Stimulated activated CD8-positive, alpha-beta memory T cell treated with anti-CD3 and anti-CD28 coated beads, Interleukin-4, amount 100 ng/mL, for 4 hours (primary cell): ENCODE results near the gene TMEM209.
"Not testable (repeated sequence)": the region's sequence is repeated elsewhere in the genome, so short reads cannot be mapped to it uniquely, and the experiment has no call there.

Source experiments
- DNase-seq, 2 donors: peaks; one replicate each; pipeline ENCODE4 v3.0.0-alpha.2; 2020; ENCODE audit warnings: low read depth in 2 of 2, low spot score in 1 of 2

Gene TMEM209

DNA sequence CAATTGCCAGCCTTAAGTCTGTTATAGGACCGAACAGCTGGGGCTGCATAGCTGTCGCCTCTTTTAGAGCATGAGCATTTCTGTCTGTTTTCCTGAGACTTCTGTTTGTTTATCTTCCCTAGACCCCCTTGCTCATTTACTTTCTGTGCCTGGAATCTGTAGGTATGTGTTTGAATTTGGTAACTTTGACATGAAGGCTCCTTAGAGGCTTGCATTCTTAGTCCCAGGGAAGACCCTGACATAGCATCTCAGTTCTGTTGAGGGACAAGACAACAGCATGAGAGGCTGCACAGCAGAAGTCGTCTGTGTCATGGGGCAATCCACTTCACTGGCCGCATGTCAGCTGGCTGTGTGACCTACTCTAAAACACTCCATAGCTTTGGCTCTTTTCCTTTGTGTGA, 76.2 kb downstream of the TMEM209 start:
- DNase-seq, result no peak

- no peak for DNase-seq
These were observed 77.3 kb downstream of the TMEM209 start for GRCh38 chr7:130127821-130128317.

DNA sequence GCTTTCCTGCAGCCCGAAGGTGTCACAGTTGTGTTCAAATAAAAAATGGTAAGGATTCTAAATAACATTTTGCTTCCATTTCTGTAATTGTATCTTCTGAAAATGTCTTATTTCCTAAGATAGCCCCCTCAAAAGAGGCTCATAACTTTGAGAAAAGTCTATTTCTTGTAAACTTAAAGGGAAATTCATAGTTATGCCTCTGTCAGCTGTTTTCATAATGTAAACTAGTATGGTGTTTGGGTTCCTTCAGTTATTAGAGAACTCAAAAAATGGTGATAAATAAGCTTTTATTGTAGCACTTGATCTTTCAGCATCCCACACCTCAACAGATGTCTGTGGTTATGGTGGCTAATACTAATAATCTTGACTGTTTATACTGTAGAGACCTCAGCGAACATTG, 77.8 kb downstream of the TMEM209 start:
- DNase-seq, result no peak

DNA sequence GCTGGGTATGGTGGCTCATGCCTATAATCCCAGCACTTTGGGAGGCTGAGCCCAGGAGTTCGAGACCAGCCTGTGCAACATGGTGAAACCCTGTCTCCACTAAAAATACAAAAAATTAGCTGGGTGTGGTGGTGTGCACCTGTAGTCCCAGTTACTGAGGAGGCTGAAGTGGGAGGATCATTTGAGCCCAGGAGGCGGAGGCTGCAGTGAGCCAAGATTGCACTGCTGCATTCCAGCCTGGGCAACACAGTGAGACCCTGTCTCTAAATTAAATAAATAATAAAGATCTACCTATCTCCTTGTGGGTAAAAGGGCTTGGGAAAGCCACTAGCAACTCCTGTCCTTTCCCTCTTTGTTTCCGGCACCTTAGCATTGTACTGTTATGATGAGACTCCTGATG, 78.4 kb downstream of the TMEM209 start:
- DNase-seq, result not testable (repeated sequence)

DNA sequence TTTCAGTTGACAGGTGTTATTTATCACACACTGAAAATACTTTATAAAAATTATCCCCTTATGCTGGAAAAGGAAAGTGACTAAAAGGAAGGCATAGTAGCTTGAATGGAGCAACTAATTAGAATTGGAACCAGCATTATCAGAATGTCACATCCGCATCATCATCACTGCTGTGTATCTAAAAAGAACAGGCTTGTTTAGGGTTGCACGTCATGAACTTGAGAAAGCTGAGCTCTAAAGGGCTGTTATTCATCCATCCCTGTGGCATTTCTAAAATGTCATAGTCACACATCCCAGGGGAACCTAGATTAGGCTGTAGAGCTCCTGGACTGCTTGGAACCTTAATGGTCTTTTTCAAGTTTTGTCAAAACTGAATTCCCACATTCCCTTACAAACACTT, 80.5 kb downstream of the TMEM209 start:
- DNase-seq, result no peak

GRCh38 chr7:130123501-130123900, 81.7 kb downstream of the TMEM209 start:
- no peak for DNase-seq

DNA sequence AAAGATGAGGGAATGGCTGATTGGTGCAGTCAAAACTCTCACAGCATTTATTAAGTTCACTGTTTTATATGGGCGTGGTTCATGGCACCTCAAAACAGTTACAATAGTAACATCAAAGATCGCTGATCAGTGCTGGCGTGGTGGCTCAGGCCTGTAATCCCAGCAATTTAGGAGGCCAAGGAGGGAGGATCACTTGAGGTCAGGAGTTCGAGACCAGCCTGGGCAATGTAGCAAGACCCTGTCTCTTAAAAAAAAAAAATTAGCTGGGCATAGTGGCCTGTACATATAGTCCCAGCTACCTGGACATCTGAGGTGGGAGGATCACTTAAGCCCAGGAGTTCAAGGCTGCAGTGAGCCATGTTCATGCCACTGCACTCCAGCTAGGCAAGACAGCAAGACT, 86.4 kb downstream of the TMEM209 start:
- DNase-seq, result no peak

DNA sequence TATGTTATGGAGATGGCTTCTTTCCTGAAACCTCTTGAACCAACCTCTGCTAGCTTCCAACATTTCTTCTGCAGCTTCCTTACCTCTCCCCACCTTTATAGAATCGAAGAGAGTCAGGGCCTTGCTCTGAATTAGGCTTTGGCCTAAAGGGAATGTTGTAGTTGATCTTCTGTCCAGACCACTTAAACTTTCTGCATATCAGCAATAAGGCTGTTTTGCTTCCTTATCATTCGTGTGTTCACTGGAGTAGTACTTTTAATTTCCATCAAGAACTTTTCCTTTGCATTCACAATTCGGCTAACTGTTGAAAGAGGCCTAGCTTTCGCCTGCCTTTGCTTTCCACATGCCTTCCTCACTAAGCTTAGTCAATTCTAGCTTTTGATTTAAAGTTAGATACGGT, 86.9 kb downstream of the TMEM209 start:
- no peak for DNase-seq

DNA sequence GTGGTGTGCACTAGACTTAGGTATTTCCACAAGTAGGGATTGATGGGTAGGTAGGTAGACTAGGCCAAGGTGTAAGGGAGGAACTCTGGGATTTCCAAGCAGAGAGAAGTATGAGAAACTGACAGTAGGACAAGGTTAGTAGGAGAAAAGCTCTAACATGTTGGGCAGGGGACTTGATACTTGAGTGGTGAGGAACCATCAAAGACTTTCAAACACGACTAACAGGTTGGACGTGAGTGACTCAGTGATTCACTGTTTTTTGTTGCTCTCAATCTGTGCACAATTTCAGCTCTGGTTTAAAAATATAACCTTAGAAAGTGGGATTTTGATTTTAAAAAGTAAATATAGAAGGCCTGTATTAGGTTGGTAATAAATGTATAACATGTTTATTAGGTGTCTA, 90.4 kb downstream of the TMEM209 start:
- DNase-seq, result no peak
